Loucy (cell line): Measurements from ENCODE around the gene HOXD13.

Experiments
- H2AFZ ChIP-seq: fragments of 200-600 bp; sonication (generic); 2 replicates; pipeline ENCODE4 v1.6.0; 2016; ENCODE audit warnings: antibody characterized with exemption, mild to moderate bottlenecking, low read length, moderate library complexity
- H3F3A ChIP-seq: fragments of 200-600 bp; 2 replicates; pipeline ENCODE4 v1.6.0; 2016; ENCODE audit warnings: antibody characterized with exemption, low read depth, mild to moderate bottlenecking
- H3K27me3 ChIP-seq: fragments of 200-600 bp; sonication (generic); 2 replicates; pipeline ENCODE4 v1.6.1; 2014; ENCODE audit warnings: low read length, mild to moderate bottlenecking; ENCODE audit not compliant: insufficient read depth, poor library complexity, severe bottlenecking
- H3K36me3 ChIP-seq: fragments of 200-600 bp; sonication (generic); 2 replicates; pipeline ENCODE4 v1.6.1; 2016; ENCODE audit warnings: low read length; ENCODE audit not compliant: insufficient read depth
- H3K4me1 ChIP-seq: fragments of 200-600 bp; sonication (generic); 2 replicates; pipeline ENCODE4 v1.5.1; 2014; ENCODE audit warnings: low read length, mild to moderate bottlenecking; ENCODE audit not compliant: insufficient read depth, poor library complexity, severe bottlenecking
- H3K4me2 ChIP-seq: fragments of 200-600 bp; sonication (generic); 2 replicates; pipeline ENCODE4 v1.6.0; 2014; ENCODE audit warnings: antibody characterized with exemption, low read length, low read depth, mild to moderate bottlenecking; ENCODE audit not compliant: poor library complexity, severe bottlenecking
- H3K4me3 ChIP-seq: fragments of 200-600 bp; sonication (generic); 2 replicates; pipeline ENCODE4 v1.5.1; 2014; ENCODE audit warnings: low read length, mild to moderate bottlenecking, mixed read lengths; ENCODE audit not compliant: poor library complexity, severe bottlenecking
- H3K79me2 ChIP-seq: fragments of 200-600 bp; sonication (generic); 2 replicates; pipeline ENCODE4 v1.6.1; 2014; ENCODE audit warnings: low read length; ENCODE audit not compliant: insufficient read depth
- H3K9ac ChIP-seq: fragments of 200-600 bp; sonication (generic); 2 replicates; pipeline ENCODE4 v1.6.0; 2014; ENCODE audit warnings: mild to moderate bottlenecking, low read depth, low read length, moderate library complexity; ENCODE audit not compliant: poor library complexity, severe bottlenecking
- H3K9me2 ChIP-seq: fragments of 200-600 bp; sonication (generic); replicated peaks from 2 replicates; pipeline ENCODE4 v1.6.1; 2016; ENCODE audit warnings: low read depth, low read length, mixed read lengths
- H3K9me3 ChIP-seq: fragments of 200-600 bp; sonication (generic); 2 replicates; pipeline ENCODE4 v1.6.1; 2014; ENCODE audit warnings: mild to moderate bottlenecking, antibody characterized with exemption, low read length, low read depth; ENCODE audit not compliant: insufficient read depth
- H4K20me1 ChIP-seq: fragments of 200-600 bp; sonication (generic); 2 replicates; pipeline ENCODE4 v1.6.0; 2014; ENCODE audit warnings: antibody characterized with exemption, low read length, mild to moderate bottlenecking; ENCODE audit not compliant: insufficient read depth, poor library complexity, severe bottlenecking
- EZH2phosphoT487 ChIP-seq: fragments of 200-600 bp; IDR thresholded peaks from 2 replicates; pipeline ENCODE4 v1.6.1; 2018; ENCODE audit warnings: antibody characterized with exemption, mild to moderate bottlenecking, moderate library complexity, borderline replicate concordance
- TF ChIP-seq, protein P1 (sequence below): fragments of 200-600 bp; sonication (generic); conservative IDR thresholded peaks from 2 replicates; pipeline ENCODE4 v1.5.1; 2014; ENCODE audit warnings: mild to moderate bottlenecking, antibody characterized with exemption, low read length

HOXD13 gene

GRCh38 chr2:176112375-176113302, 20.1 kb downstream of the HOXD13 start:
- Histone ChIP-seq H2AFZ (no peak overlapping the region), H3K79me2 (no peaks in the 10 kb centered on the region), H3K9ac (no peak overlapping the region), H3K4me3 (no peak overlapping the region), H3K9me2 (no peaks in the 10 kb centered on the region), H4K20me1 (no peaks in the 10 kb centered on the region), H3K27me3 (peaks cover 59% of the 10 kb centered on the region), H3K9me3 (no peaks in the 10 kb centered on the region), H3K36me3 (no peaks in the 10 kb centered on the region), H3F3A (0 out of 2 replicates have a peak, but pooled peaks cover 4% of the 10 kb centered on the region), H3K4me2 (no peak overlapping the region), H3K4me1 (peaks cover 10% of the 10 kb centered on the region)
- TF ChIP-seq, protein P1, sequence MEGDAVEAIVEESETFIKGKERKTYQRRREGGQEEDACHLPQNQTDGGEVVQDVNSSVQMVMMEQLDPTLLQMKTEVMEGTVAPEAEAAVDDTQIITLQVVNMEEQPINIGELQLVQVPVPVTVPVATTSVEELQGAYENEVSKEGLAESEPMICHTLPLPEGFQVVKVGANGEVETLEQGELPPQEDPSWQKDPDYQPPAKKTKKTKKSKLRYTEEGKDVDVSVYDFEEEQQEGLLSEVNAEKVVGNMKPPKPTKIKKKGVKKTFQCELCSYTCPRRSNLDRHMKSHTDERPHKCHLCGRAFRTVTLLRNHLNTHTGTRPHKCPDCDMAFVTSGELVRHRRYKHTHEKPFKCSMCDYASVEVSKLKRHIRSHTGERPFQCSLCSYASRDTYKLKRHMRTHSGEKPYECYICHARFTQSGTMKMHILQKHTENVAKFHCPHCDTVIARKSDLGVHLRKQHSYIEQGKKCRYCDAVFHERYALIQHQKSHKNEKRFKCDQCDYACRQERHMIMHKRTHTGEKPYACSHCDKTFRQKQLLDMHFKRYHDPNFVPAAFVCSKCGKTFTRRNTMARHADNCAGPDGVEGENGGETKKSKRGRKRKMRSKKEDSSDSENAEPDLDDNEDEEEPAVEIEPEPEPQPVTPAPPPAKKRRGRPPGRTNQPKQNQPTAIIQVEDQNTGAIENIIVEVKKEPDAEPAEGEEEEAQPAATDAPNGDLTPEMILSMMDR, result no peak
- no peak for TF ChIP-seq EZH2phosphoT487

DNA sequence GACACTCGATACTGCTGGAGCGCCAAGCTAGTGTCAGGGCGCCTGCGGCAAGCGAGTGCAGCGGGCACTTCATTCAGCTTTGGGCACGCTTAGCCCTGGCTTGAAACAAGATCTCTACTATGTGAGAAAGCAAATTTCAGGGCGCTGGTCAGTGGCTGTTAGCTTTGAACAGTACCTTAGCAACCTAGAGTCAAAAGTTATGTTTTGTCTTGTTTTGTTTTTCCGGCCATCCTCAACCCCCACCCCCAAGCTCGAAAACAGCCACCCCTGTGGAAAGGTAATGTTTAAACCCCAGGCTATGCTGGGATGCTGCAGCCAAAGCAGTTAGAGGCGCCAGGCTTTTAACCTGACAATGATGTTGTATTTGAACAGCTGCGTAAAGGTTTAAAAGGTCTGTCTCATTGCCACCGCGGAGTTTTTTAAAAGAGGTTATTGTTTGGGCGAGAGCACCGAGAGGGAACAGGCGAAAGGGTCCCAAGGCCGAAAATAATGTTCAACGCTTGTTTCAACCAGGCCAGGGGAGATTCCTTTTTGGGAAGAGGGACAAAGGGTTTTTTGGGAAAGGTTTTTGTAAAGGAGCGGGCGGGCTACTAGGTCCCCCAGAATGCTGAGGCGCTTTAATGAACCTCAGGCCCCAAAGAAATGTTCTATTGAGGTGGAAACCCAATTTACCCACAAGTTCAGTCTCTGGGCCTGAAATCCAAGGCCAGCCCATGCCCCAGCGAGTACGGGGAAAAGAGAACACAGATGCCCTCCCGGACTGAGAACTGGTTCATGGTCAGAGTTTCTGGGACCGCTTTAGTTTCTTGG, 21.8 kb downstream of the HOXD13 start:
- no peaks in the 10 kb centered on the region for H3K9me2 ChIP-seq
- H3K4me1 ChIP-seq, result peaks cover 10% of the 10 kb centered on the region
- H3K4me3 ChIP-seq, result no peak overlapping the region
- no peaks in the 10 kb centered on the region for H3K9me3 ChIP-seq
- no peak overlapping the region for H3K4me2 ChIP-seq
- TF ChIP-seq, protein P1, result no peak
- TF ChIP-seq EZH2phosphoT487, result no peak
- H3K36me3 ChIP-seq, result no peaks in the 10 kb centered on the region
- no peak overlapping the region for H3K9ac ChIP-seq
- H4K20me1 ChIP-seq, result no peaks in the 10 kb centered on the region
- no peaks in the 10 kb centered on the region for H3K79me2 ChIP-seq
- H3K27me3 ChIP-seq, result peaks cover 70% of the 10 kb centered on the region
- H2AFZ ChIP-seq, result no peak overlapping the region
- 0 out of 2 replicates have a peak, but pooled peaks cover 4% of the 10 kb centered on the region for H3F3A ChIP-seq

DNA sequence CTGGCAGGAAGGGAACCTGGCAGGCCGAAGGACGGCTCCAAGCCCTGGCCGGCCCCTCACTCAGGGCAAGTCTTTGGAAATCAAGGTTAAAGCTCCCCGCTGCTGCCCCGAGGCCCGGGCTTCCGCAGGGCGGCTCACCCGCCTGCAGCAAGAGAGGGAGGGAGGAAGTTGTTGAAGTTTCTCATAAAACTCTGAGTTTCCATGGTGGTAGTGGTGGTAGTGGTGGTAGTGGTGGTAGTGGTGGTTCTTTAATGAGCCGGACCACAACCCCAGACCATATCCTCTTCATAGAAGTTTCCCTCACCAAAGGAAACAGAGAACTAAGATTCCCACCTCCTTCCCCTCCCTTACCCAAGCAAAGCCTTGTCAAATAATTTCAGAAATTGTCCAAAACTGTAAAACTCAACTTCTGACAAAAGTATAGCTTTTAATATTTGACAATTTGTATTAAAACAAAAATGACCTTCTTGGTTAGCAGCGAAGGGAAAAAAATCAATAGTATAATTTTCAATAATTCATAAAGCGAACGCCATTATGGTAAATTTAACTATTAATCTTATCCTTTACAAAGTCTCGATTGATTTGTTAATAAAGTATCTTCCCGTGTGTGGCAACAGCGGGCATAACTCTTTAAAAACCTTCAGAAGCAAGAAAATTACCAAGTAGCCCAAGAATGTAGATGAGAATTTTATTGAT, 22.6 kb downstream of the HOXD13 start:
- TF ChIP-seq EZH2phosphoT487, result peak; percentile 21; the same call in 1 of the 2 replicates
- TF ChIP-seq, protein P1, result no peak
- Histone ChIP-seq H2AFZ (no peak overlapping the region), H3F3A (0 out of 2 replicates have a peak, but pooled peaks cover 4% of the 10 kb centered on the region), H3K79me2 (no peaks in the 10 kb centered on the region), H3K27me3 (peaks cover 74% of the 10 kb centered on the region), H3K36me3 (no peaks in the 10 kb centered on the region), H3K4me1 (peaks cover 10% of the 10 kb centered on the region), H3K9me2 (no peaks in the 10 kb centered on the region), H3K9ac (no peak overlapping the region), H3K4me2 (no peak overlapping the region), H3K9me3 (no peaks in the 10 kb centered on the region), H4K20me1 (no peaks in the 10 kb centered on the region), H3K4me3 (no peak overlapping the region)
